K562 (cell line): Measurements from ENCODE around the gene AGAP3.

Source experiments
- ELF1 ChIP-seq: fragments of 200-800 bp; sonication (Bioruptor generic); IDR thresholded peaks from 2 replicates; pipeline ENCODE4 v1.6.1; 2016; ENCODE audit warnings: missing genetic modification characterization, missing compliant biosample characterization
- GTF2F1 ChIP-seq: IDR thresholded peaks from 2 replicates; pipeline ENCODE4 v1.6.1; 2011; ENCODE audit warnings: low read depth, low read length, improper control_type of control experiment
- NONO ChIP-seq, 2 experiments: fragments of 200-400 bp in 1 of 2; fragments of 450-650 bp in 1 of 2; formaldehyde crosslinking in 1 of 2; IDR thresholded peaks; 2 replicates each; pipeline ENCODE4 v1.6.1; 2017; ENCODE audit warnings: low read depth in 2 of 2, mild to moderate bottlenecking in 2 of 2, moderate library complexity in 2 of 2, low read length in 1 of 2
- SMAD3 ChIP-seq: fragments of 450-650 bp; formaldehyde crosslinking; conservative IDR thresholded peaks from 2 replicates; pipeline ENCODE4 v1.4.0; 2020; ENCODE audit warnings: mild to moderate bottlenecking

- no peak for TF ChIP-seq SMAD3 (CRISPR knock-in tag)
- no peak for TF ChIP-seq ELF1 (tag)
- TF ChIP-seq NONO (IDR thresholded peaks at IDR 0.05; ENCODE audit: low read depth in 2 of 2, low read length in 1 of 2): no peak
- no peak for TF ChIP-seq GTF2F1
Observed at GRCh38 chr7:151181011-151181431, 94.7 kb downstream of the AGAP3 start.
